A673 (cell line): Measurements from ENCODE around the gene AHRR.

Experiments
- EZH2 ChIP-seq: fragments of 200-600 bp; sonication (generic); IDR thresholded peaks from 2 replicates; pipeline ENCODE4 v1.6.1; 2017; ENCODE audit warnings: borderline replicate concordance, low read depth, mild to moderate bottlenecking, mixed read lengths, antibody characterized with exemption, low read length; ENCODE audit not compliant: poor library complexity, severe bottlenecking
- TF ChIP-seq, protein P1 (sequence below): fragments of 300-800, 200-600 bp; sonication (generic); conservative IDR thresholded peaks from 2 replicates; pipeline ENCODE4 v1.5.1; 2017; ENCODE audit warnings: low read depth, mild to moderate bottlenecking, antibody characterized with exemption, low read length, moderate library complexity, mixed read lengths

DNA sequence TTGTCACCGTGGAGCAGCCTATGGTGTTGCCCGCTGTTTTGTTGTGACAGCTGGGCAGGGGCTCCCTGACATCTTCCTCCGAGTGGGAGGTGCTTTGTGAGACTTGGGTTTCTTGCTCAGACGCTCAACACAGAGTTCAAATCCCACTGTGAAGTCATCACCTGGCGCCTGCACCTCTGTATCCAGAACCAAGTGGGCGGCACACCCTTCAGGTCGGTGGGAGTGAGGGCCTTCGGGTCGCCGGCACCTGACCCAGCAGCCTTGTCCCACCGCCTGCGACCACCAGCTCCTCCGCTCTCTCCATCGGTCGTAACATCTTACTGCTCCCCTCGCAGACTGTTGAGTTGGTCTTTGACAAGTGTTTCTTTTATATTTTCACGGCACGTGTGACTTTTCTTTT lies 83.9 kb downstream of the AHRR start:
- TF ChIP-seq, protein P1, sequence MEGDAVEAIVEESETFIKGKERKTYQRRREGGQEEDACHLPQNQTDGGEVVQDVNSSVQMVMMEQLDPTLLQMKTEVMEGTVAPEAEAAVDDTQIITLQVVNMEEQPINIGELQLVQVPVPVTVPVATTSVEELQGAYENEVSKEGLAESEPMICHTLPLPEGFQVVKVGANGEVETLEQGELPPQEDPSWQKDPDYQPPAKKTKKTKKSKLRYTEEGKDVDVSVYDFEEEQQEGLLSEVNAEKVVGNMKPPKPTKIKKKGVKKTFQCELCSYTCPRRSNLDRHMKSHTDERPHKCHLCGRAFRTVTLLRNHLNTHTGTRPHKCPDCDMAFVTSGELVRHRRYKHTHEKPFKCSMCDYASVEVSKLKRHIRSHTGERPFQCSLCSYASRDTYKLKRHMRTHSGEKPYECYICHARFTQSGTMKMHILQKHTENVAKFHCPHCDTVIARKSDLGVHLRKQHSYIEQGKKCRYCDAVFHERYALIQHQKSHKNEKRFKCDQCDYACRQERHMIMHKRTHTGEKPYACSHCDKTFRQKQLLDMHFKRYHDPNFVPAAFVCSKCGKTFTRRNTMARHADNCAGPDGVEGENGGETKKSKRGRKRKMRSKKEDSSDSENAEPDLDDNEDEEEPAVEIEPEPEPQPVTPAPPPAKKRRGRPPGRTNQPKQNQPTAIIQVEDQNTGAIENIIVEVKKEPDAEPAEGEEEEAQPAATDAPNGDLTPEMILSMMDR: no peak
- TF ChIP-seq EZH2: no peak
